HG03439 (cell line): ENCODE results near the gene EGFR.

Experiments
- ATAC-seq: cut with Tn5 transposase; IDR thresholded peaks from one replicate; pipeline ENCODE4 v1.9.1; 2021; ENCODE audit warnings: mild to moderate bottlenecking, moderate library complexity; ENCODE audit not compliant: unreplicated experiment

Gene EGFR

DNA sequence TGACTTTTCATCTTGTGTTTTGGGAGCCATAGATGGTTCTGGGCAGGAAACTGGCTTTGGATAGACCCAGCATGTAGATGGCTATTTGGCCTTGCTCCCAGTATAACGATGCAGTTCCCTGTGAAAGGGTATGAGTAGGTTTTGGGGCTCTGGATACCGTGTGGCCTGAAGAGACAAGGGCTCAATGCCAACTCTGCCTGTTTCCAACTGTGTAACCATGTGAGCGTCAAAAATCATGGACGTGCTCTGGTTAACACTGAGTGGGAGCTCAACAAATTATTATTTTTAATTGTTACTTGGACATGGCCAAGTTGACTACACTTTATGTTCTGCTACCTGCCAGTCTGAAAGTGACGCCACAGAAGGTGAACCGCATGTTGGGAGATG is 41.8 kb downstream of the EGFR start:
- no peak for ATAC-seq

DNA sequence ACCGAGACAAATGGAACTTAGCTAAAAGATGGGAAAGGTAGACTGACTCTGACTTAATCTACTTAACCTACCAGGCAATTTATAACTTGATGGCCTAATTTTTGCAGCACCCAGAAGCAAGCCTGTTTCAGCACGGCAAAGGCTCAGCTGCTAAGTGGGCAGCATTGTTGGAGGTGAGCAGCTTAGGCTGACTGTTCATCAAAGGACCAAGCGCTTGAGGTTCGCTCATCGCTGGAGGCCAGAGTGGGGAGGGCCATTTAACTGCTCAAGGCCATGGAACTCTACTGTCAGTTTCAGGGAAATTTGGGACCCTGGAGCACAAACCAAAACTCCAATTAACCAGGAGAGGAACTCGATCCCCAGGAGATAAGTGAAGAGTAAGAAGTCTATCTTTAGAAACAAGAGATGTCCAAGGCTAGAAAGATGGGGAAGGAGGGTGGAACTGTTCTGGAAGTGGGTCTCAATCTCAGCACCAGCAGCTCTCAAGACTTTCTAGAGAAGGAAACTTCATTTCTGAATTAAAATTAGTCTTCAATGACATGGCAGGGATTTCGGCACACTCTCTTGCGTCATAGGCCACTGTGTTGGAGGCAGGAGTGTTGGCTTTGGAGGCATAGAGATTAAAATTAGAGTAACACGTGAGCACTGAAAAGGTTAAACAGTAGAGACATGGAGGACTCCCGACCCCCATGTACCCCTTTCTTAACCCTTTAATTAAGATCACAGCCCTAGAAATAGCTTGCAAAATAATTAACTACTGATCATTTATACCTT is 43.1 kb downstream of the EGFR start:
- no peak for ATAC-seq

DNA sequence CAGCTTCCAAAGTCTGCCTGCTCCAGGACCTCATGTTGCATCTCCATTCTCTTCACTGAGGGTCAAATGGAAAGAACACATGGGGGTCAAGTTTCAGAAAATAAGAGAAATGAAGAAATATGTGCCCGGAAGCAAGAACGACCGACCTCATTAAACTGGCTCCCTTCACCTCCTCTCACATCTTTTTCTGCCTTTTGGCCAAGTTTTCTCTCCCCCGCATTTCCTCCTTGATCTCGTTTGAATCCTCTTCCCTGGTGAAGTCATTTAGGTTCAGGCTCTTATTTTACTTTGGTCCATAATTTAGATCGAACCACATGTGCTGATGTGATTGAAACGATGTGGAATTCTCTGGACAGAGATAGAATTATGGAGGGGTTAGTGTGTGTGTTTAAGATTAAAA is 44.2 kb downstream of the EGFR start:
- ATAC-seq, result no peak

DNA sequence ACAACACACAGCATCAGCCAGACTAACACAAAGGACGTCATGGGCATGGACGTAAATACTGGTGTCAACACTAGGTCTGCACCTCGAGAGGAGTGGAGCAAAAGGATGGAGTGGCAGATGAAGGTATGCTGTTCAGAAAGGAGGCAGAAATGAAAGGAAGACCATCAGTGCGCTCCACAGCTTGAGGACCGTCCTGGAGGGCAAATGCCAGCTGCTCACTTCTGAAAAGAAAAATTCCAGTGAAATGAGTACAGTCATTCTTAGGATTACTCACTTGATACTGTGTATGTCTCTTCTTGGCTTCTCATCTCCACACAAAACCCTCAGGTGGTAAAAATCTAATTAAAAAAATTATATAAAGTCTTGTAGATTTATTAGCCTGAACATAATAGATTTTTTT is 44.8 kb downstream of the EGFR start:
- ATAC-seq, result no peak

DNA sequence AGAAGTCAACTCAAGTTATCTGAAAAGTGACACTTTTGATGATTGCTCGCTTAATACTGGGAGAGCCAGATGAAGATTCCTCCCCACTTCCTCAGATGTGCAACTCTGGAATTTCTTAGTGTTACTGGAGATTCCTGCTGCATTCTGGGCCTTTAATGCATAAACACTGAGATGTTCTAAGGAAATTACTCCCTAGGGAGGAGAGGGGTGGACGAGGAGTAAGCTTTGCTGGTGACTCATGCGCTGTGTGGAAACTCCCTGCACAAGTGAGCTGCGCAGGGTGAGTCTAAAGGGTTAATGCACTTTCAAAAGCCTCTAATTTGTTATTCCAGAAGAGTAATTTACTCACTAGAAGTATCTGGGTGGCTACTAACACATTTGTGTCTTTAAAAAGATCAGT is 46.3 kb downstream of the EGFR start:
- peak; percentile 50 for ATAC-seq

DNA sequence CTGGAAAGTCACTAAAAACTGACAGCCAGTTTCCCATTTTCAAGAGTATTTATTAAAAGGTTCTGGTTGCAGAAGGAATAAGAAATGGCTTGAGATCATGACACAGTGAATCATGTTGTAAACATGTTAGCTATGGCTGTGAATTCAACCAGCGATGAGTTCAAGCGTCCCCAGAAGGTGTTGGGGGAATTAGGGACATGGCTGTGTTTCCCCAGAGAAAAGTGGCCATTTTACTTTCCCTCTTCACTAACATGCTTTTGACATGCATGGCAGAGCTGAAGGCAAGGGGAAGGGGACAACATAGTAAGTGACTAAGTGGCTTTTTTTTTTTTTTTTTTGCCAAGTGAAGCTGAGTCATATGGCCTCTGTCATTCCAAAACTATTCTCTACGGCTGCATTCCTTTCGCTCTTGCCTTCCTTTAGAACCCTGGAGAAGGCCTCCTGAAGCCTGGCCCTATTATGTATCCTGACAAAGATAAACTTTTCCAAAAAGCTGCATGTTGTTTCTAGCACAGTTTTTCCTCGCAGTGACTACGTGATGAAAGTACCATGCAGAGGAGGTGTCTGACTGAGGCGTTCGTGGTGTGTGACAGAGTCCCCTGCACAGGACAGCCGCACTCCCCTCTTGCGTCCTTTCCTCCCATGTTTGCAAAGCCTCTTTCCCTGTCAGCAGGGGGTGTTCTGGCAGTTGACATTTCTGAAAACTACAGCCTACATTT is 46.9 kb downstream of the EGFR start:
- ATAC-seq, result no peak

DNA sequence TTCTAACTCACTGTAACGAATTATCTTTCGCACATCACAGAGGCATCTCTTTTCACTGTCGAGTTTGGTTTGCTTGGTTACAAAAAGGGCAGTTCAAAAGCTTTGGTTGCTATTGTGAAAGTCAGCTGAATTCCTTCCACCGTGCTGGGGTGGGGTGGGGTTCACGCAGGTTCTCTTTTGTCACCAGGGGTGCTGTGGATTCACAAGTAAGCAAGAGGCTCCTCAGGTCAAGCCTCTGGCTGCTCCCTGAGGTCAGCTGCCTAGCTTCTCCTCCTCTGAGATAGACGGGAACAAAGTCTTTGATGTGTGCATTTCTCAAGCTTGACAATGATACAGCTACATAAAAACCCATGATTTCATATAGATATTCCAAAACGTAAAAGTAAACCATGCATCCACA is 47.7 kb downstream of the EGFR start:
- ATAC-seq, result no peak

DNA sequence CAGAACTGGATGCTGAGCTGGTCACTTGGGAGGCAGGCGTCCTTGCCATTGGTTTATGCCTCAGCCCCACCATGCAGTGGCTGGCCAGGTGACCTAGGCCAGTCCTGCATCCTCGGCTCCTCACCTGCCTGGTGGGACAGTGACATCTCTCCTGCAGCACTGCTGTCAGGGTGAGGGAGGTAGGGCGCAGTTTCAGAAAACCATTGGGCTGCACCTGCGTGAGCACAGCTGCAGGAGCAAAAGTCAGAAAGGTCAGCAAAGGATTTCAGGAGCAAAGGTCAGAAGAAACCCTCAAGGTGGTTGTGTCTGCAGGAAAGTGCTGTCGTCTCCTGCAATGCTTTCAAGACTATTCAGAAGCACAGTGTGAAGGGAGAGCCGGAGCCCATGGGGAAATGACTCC is 48.1 kb downstream of the EGFR start:
- ATAC-seq, result no peak

DNA sequence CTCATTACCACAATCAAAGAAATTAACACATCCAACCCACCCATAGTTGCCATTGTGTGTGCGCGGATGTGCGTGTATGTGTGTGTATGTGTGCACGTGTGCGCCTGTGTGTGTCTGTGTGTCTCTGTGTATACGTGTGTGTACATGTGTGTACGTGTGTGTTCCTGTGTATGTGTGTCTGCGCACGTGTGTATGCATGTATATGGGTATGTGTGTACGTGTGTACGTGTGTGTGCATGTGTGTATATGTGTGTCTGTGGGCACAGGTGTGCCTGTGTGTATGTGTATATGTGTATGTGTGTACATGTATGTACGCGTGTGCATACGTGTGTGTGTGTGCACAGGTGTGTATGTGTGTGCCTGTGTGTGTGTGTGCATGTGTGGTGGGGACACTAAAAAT is 48.9 kb downstream of the EGFR start:
- no peak for ATAC-seq

DNA sequence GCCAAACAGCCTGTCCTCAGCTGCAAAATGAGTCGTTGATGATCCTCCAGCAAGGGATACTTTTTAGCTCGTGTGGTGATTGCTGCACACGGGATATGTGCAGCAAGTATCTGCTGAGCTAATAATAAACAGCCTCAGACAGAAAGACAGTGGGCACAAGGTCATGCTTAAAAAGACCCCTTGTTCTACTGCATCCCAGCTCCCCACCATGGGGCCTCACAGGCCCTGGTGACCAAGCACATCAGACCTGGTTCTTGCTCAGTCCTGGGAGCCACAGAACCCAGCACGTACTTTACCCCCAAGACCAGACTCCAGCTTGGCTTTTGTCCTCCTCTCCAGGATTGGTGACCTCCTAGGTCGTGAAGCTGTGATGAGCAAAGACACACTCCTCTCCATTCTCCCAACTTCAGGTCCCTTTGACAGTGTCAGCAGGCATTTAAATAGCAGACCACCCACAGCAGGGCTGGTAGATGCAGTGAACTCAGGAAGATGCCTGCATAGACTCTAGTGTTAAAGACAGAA is 50.5 kb downstream of the EGFR start:
- no peak for ATAC-seq

DNA sequence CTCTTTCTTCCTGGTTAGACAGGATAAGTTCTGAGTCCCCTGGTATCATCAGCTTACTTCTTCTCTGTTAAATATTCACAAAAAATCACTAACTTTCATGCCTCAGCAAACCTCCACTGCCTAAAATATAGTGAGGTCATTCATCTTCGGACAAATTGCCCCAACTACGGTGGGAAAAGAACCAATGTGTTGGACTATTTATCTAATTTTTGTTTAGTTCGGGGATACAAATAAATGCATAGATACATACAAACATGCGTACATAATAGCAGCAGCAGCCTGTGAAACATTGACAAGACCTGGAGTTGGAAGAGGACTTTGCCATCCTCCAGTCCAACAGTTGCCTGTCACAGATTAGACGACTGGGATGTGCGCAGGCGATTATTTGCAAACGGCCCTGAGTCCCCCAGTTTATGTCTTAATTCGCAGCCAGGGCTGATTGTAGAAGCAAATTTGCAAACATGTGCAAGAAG is 51.5 kb downstream of the EGFR start:
- ATAC-seq, result no peak

DNA sequence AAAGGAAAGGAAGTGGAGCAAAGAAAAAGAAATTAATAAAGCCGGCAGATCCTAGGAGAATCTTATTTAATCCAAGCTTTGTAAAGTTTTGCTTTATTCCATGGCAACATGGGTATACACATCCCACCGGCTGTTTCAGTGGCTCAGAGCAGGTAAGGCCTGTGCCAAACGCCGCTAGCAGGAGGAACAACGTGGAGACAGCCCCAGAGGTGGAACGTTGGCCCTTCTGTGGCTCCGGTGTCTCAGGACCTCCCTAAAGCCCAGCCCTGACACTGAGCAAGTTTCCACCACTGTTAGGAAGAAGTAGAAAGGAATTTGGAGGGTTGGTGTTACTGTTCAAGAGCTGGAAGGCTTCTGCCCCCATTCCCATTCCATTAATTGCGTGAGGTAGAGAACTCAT is 52.0 kb downstream of the EGFR start:
- ATAC-seq, result no peak

DNA sequence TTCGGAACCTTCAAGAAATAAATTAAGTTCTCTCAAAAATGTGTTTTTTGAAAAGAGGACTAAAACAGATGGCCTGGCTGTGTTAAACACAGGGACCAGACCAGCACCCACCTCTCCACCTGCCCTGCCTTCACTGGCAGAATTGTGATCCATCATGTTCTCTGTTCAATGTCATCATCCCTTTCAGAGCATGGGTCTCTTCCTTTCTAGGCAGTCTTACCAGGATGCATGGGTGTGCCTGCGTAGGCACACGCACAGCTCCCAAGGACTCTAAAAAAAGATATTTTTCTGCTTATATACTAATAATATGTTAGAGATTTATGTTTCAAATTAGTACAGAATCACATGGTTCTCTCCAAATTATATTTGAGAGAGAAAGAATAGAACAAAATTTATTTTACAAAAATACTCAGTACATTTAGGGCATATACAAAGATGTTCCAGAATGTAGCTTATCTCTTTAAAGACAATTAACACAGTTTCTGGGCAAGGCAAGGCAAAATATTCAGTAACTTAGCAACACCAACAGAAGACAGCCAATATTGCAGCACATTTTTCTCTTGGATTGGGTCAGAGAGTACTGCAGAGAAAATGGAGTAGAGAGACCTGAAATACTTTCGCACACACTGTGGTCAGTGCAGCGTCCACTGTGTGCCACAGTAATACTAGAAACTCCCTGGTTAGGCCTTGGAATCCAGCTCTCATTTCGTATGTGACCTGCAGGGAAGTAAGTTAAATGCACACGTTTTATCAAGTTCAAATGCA is 52.8 kb downstream of the EGFR start:
- no peak for ATAC-seq

DNA sequence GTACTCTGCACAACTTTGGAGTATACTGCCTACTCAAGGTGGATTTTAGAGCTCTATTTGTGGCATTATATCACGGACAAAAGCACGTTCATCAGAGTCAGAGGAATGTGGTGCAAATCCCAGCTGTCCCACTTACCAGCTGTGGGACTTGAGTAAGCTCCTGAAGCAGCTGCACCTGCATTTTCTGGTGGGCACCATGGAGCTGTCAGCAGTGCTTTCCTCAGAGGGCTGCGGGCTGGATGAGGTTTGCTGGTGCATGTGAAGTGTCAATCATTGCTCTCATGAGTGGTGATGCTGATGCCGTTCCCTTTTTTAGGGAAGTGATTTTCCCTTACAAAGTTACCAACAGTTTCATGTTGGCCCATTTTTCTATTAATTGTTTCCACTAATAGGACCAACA is 53.4 kb downstream of the EGFR start:
- ATAC-seq, result no peak

DNA sequence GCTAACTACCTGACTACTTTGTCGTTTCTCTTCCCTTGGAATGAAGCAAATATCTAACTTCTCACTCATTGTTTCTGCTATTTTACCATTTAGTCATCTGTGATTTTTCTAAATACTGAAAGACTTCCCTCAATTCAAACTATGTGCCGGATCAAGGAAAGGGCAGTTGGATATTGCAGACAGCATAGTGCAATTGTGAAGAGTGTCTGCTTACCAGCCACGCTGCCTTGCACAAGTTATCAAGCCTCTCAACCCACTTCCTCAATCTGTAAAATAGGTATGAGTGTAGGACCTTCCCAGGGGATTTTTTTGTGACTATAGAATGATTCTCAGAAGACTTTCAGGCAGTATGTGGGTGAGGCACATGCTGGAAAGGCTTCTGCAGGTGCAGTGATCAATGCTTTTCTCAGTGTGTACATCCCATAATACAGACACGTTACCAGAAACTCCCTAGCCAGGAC is 54.3 kb downstream of the EGFR start:
- peak; percentile 61 for ATAC-seq

DNA sequence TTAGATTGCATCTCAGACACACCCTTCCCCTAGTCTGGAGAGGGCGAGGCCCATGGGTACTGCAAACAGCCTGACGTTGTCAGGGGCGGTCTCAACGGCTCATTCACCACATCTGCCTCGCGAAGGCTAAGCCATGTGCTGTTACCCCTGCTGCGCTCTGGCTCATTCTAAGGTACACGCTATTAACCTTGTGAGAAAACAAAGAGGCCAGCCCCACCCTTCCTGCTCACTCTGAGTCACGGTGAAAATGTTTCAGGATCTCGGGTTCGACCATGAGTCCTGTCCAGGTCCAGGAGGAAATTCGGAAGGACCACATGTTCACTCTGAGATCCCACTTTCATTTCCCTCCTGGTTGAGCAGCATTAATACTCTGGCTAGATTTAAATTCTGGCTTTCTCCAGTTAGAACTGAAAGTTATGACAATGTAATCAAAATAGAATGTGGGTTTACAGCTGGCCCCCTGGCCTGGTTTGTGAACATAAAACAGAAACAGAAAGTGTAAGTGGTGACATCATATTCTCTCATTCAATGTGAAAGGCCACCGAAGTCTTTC is 55.2 kb downstream of the EGFR start:
- ATAC-seq, result peak; percentile 91

DNA sequence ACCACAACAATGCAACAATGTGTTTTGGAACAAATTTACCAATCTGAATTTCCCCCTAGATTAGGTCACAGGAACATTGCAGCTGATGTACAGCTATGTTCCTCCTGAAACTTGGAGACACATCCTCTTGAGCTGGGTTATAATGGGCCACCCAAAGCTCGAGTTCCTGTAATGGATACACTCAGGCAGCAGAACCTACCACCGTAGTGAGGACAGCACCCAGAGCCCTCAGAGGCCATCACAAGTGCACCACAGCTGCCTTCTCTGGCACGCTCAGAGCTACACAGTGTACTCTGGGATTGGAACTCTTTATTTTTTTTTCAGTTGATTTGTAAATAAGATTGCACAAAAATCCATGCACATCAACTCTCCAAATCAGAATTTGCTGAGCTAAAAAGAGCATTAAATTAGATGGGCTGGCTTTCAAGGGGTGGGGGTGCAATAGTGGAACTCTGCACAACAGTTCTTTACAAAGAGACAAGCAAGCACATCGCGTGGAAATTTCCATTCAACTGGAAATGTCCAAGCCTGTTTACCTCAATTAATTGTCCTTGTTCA is 56.7 kb downstream of the EGFR start:
- ATAC-seq, result no peak

DNA sequence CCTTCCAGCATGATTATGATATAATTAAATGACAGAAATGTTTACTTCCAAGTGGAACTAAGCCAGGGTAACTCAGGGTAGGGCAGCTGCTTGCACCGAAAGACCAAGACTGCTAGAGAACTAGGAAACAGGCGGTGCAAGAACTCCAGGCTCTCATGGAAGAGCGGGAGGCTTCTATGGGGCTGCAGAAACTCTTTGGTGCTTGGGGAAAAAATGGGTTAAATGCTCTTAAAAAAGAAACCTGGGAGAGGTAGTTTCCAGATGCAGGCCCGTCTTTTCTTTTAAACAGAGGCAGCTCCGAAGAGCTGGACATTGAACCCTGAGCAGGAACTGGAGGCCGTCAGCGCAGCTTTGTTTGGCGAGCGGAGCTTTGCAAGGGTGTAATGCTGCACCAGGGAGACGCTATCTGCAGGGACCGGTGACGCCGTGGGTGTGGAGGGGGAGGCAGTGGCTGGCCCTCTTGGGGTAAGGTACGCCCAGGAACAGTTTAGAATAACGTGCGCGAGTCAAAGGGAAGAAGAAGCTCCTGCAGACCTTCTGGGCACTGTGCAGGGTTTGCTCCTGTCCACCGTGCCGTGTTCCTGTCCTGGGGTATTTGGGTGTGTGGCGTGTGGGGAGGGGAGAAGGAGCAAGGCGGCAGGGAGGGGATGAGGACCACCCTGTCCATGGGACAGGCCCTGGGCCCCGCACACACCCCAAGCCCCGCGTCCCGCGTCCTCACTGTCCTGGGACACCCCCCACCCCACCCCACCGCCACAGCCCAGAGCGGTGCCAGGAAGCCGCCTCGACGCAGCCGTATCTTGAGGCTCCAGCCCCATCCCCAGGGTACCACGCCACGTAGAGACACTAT is 59.0 kb downstream of the EGFR start:
- ATAC-seq, result no peak

DNA sequence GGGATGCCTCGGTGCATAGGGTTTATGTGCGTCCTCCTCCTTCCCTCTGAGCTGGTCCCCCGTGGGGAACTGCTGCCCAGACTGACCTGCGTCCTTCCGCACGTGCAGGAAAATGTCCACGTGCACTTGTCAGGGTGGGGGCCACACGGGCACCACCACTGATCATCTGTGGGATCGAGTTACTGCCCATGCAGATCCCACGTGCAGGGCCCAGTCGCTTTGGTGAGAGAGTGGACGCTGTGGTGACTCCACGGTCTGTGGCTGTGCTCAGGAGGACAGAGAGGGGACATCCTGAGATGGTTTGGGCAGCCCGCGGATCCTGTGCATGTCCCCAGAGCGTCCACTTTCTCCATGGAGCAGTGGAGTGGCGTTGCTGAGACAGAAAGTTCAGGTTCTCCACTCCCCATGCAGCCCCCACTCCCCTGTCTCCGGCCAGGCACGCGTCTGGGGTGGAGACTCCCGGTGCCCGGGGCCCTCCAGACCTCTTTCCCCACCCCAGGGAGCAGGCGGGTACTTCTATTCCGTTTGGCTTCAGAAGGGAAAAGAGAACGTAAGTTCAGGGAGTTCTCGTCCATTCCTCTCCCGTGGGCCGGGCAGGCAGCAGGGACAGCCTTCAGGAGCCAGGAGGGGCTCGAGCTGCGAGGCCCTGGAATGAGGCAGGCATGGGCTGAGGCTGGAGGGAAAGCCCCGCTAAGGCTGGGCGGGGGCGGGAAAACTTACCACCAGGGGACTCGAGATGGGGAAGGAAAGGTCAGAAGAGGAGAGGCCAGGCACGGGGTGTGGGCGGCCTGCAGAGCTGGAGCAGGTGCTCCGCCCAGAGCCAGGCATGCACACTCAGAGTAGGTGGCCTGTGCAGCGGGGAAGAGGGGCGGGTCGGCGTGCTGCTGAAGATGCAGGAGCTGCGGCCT is 59.9 kb downstream of the EGFR start:
- no peak for ATAC-seq
